B cell (primary cell): ENCODE results near the gene ACSBG1.

ENCODE experiments used
- CTCF ChIP-seq: fragments of 200-600 bp; IDR thresholded peaks from one replicate; pipeline ENCODE4 v1.8.0; 2022; ENCODE audit warnings: antibody characterized with exemption, mild to moderate bottlenecking
- EZH2 ChIP-seq: IDR thresholded peaks from 2 replicates; pipeline ENCODE4 v1.6.1; 2012; ENCODE audit warnings: borderline replicate concordance, low read depth, mild to moderate bottlenecking, moderate library complexity, low read length; ENCODE audit not compliant: insufficient read depth, poor library complexity, severe bottlenecking

- TF ChIP-seq CTCF = no peak
- TF ChIP-seq EZH2 = no peak
Measured at GRCh38 chr15:78224023-78224411, 10.3 kb downstream of the ACSBG1 start.
